Embryonic facial prominence (tissue), 1 donor: ENCODE measurements around the gene AGAP2.
"Not testable (repeated sequence)": the region's sequence is repeated elsewhere in the genome, so short reads cannot be mapped to it uniquely, and the experiment has no call there.

ENCODE experiments used
- DNase-seq: peaks from one replicate; pipeline ENCODE4 v3.0.0-alpha.2; 2016; ENCODE audit errors: extremely low spot score

Gene AGAP2

GRCh38 chr12:57694459-57695019 lies 44.0 kb downstream of the AGAP2 start:
- DNase-seq = no peak

GRCh38 chr12:57693659-57694458 lies 44.7 kb downstream of the AGAP2 start, which contains the start of gene OS9:
Gene OS9 (plus strand): TSS chr12:57694132. CDS start chr12:57694162, 30 bp downstream.
- DNase-seq = peak; percentile 98

- no peak for DNase-seq
Measured at GRCh38 chr12:57693317-57693658, 45.3 kb downstream of the AGAP2 start.

GRCh38 chr12:57692500-57692899 lies 46.0 kb downstream of the AGAP2 start:
- no peak for DNase-seq

- DNase-seq = no peak
Measured at GRCh38 chr12:57688931-57689330, 49.6 kb downstream of the AGAP2 start.

DNA sequence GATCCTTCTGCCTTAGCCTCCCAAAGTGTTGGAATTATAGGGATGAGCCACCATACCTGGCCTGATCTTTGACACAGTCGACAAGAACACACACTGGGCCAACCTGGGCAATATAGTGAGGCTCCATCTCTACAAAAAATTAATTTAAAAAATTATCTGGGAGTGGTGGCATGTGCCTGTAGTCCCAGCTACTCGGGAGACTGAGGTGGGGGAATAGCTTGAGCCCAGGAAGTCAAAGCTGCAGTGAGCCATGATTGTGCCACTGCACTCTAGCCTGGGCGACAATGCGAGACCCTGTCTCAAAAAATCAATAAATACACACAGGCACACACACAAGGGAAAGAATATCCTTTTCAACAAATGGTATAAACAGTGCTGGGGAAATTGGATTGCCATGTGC lies 50.7 kb downstream of the AGAP2 start:
- DNase-seq = no peak

- no peak for DNase-seq
Measured at GRCh38 chr12:57679697-57680096, 58.8 kb downstream of the AGAP2 start.

GRCh38 chr12:57677947-57678346 lies 60.6 kb downstream of the AGAP2 start:
- DNase-seq = not testable (repeated sequence)

GRCh38 chr12:57674691-57675090 lies 63.9 kb downstream of the AGAP2 start:
- DNase-seq = no peak
